NOMO-1 treated with dmso at 0.1 percent for 144 hours (cell line): ENCODE data around the gene BTNL9.
"Not testable (repeated sequence)": the region's sequence is repeated elsewhere in the genome, so short reads cannot be mapped to it uniquely, and the experiment has no call there.

Source experiments
- DNase-seq: peaks from one replicate; lab custom pipeline; 2025; ENCODE audit not compliant: unreplicated experiment; lab: John Stamatoyannopoulos, UW

The BTNL9 gene

DNA sequence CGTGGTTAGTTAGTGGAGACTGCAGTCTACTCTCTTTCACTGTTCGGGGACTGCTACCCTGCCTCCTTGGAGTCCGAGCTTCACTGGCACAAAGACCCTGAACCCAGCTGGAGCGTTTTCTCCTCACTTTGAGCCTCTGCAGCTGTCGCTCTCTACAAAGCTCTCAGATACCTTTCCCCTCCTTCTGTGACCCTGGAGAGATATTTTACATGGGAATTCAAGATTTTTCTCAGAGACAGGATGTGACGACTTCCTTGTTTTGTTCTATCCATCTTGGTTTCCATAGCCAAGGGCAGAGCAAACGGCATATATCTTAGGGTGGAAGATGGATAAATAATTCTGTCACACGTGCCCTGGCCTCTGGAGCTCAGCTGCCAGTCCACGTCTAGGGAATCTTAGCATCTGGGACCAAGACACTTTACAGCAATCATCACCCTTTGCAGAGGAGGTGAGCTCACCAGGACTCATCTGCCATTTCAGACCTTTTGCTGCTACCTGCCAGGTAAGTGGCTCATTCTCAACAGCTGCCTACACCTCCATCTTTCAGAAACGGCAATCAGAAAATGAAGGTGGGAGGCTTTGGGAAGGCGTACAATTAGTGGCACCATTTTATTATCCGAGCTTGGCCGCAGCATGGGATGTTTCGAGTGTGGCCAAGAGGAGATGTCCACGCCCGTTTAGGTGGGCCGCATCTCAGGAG lies at the start of gene BTNL9:
BTNL9 (plus strand) TSS at position 336 of the 700 bp plus-strand sequence. CDS start 5,224 bp downstream, outside the sequence.
- no peak for DNase-seq

- no peak for DNase-seq
Measured at GRCh38 chr5:180990882-180991242, 49.2 kb upstream of the BTNL9 start.

GRCh38 chr5:181001947-181002346 lies 38.1 kb upstream of the BTNL9 start:
- DNase-seq: no peak

DNA sequence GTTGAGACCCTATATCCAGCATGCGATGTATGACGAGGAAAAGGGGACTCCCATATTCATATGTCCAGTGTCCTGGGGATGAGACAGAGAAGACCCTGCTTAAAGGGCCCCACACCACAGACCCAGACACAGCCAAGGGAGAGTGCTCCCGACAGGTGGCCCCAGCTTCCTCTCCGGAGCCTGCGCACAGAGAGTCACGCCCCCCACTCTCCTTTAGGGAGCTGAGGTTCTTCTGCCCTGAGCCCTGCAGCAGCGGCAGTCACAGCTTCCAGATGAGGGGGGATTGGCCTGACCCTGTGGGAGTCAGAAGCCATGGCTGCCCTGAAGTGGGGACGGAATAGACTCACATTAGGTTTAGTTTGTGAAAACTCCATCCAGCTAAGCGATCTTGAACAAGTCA lies 34.3 kb upstream of the BTNL9 start:
- no peak for DNase-seq

GRCh38 chr5:181008136-181008535 lies 31.9 kb upstream of the BTNL9 start:
- DNase-seq: no peak

DNA sequence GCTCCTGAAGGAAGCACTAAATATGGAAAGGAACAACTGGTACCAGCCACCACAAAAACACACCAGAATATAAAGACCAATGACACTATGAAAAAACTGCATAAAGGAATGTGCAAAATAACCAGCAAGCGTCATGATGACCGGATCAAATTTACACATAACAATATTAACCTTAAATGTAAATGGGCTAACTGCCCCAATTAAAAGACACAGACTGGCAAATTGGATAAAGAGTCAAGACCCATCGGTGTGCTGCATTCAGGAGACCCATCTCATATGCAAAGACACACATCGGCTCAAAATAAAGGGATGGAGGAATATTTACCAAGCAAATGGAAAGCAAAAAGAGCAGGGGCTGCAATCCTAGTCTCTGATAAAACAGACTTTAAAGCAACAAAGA lies 30.0 kb upstream of the BTNL9 start:
- DNase-seq: not testable (repeated sequence)

- DNase-seq: not testable (repeated sequence)
Measured at GRCh38 chr5:181014654-181015053, 25.4 kb upstream of the BTNL9 start.

GRCh38 chr5:181017448-181017847 lies 22.6 kb upstream of the BTNL9 start:
- DNase-seq: not testable (repeated sequence)

DNA sequence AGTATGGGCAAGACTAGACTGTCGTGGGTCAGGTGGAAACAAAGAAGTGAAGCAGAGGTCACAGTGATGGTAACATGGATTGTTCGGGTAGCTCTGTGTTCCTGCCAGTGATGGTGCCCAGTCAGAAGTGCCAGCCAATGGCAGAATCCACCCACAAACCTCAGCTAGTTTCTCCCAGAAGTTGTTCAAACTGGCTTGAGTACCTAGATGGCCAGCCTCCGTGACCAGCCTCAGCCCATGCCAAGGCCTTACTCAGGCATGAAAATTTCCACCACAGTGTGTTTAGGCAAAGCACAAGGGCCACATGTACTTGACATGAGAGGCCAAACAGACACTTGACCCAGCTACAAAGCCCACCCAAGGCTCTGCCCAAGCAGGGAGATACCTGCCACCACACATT lies 19.4 kb upstream of the BTNL9 start:
- DNase-seq: no peak

DNA sequence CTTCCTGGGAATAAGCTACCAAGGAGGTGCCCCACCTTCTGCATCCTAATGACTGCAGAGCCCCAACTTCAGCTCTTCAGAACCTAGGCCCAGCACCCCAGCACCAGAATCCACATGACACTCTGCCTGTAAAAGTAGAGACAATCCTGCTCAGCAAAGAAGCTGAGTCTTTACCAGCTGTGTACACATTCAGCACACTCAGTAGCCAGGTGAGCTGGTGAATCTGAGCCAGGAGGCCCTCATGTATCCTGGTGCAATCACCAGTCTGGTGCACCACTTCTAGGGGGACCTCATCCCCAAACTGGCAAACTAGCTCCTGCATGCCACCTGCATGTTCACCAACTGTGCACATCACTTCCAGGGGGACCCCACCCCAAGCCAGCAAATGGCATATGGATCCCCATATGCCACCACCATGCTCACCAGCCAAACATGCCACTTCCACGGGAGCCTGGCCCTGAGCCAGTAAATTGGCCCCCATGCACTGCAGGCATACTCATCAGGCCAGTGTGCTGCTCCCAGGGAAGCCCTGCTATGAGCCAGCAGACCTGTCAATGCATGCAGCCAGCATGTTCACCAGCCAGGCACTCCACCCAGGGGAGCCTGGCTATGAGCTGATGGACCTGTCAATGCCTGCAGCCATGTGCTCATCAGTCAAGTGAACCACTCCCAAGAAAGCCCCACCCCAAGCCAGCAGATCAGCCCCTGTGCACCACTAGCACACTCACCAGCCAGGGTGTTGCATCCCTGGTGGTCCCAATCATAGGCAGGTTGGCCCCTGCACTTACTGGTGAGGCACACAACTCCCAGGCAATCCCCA lies 15.6 kb upstream of the BTNL9 start:
- DNase-seq: no peak

DNA sequence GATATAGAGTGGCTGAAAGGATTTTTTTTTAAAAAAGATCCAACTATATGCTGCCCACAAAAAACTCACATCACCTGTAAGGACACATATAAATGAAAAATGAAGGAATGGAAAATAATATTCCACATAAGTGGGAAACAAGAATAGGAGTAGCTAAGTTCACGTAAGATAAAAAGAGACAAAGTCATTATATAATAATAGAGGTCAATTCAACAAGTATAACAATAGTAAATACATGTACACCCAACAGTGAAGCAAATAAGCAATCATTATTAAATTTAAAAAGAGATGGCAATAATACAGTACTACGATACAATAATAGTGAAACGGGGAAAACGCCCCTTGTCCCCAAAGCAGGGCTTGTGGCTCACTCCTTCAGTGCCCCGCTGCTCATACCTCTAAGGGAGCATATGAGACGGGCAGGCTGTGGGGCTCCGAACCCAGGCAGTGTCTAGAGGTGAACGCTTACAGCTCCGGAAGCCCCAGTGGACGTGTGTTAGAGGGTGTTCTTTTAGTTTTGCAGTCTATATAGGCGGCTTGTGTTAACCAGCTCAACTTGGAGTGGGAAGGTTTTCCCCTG lies 12.5 kb upstream of the BTNL9 start:
- DNase-seq: no peak

DNA sequence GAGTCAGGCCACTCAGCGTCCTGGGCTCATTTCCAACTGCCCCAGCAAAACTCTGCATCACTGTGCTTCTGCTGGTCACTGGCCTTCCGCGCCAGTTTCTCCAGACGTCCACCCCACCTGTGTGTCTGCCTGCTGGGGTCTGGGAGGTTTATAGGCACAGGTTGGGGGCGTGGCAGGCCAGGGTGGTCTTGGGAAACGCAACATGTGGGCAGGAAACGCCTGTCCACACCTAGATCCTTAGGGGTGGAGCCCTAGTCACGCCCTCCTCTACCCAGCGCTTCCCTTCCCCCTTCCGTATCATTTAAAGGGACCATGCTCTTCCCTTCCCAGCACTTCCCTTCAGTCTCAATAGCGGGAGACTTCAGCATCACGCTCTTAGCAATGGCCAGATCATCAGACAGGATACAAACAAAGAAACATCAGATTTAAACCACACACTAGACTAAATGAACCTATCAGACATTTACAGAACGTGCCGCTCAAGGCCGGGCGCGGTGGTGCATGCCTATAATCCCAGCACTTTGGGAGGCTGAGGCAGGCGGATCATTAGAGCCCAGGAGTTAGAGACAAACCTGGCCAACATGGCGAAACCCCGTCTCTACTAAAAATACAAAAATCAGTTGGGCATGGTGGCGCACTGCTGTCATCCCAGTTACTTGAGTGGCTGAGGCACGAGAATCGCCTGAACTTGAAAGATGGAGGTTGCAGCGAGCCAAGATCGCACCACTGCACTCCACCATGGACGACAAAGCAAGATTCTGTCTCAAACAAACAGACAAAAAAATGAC lies 11.8 kb upstream of the BTNL9 start:
- DNase-seq: no peak

DNA sequence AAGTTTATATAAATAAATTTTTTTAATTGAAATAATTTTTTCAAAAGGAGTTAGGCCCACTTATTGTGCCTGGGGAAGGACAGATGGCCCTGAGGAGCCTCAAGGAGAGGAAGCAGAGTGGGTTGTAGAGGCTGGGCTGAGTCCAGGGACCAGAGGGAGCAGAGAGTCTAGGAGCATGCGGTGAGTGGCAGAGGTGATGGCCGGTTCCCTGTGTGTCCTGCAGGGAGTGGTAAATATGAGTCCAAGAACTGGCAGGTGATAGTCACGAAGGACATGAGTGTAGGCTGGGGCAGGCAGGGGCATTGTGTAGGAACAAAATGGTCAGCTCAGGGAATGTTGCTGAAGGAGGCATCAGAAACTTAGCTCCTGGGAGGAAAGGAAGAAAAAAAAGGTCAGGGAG lies 8.3 kb upstream of the BTNL9 start:
- no peak for DNase-seq

DNA sequence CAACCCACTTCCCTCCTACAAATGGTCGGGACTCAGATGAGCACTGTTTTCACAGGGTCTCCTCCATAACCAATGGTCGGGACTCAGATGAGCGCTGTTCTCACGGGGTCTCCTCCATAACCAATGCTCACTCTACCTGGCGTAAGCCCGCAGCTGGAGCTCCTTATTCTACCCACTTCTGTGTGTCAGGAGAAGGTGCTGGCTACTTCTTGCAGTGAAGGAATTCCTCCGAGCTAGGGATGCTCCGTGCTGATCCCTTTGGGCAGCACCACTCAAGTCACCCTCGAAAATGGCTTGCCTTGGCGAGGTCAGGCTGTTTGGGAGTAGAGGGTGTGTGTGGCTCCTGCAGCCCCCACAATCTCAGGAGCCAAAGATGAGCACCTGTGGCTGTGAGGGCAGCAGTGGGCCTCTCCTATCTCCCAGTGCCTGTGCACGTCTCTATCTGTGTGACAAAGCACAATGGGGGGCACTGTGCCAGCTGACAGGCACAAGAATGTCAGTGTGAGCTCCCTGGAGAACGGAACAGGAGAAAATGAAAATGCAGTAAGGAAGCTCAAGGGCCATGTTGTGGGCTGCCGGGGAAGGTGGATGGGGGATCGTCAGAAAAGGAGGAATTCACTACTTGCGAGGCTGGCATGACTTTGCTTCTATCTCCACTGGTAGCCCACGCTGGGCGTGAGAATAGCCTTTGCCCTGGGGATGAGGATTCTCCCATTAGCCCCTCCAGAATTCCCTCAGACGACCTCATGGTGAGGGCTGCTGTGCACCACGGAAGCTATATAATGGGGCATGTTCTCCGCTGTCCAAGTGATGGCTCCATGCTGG lies 3.9 kb upstream of the BTNL9 start:
- DNase-seq: no peak

GRCh38 chr5:181036816-181037364 lies 3.2 kb upstream of the BTNL9 start:
- DNase-seq: no peak

DNA sequence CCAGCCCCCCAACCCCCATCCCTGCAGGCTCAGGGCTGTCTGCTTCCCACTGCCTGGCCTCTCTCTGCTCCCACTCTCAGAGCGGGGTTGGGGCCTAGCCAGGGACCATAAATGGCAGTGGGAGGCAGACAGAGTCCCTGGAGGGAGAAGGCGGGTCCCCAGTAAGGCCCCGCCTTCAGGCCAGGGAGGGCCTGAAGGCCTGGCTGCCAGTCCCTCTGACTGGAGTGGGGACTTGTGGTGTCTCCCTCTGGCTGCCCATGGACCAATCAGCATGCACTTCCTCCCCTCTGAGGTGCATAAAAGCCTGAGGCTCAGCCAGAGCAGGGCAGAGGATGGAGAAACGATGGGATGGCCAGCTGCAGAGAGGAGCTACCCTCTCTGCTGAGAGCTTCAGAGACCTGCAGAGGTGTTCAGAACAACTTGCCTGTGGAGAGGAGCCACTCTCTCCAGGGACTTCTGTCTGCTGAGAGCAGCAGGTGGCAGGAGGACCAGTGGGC lies 2.7 kb upstream of the BTNL9 start:
- DNase-seq: no peak

DNA sequence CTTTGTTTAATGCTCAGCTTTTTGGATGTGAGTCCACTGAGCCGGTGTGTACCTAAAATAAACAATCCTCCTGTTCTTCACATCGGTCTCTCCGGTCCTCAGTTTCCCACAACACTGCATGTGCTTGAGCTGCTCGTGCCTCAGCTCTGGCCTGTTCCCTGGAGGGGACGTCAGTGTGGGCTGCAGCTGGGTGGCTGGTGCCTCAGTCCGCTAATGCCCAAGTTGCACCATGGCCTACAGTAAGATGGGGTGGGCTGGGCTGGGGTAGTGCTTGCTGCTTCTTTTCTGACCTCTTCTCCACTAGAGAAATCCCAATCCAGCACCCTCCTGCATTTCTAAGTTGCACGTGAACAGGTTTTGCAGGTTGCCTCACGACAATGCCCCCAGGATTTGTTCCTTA lies 595 bp upstream of the BTNL9 start:
- no peak for DNase-seq

DNA sequence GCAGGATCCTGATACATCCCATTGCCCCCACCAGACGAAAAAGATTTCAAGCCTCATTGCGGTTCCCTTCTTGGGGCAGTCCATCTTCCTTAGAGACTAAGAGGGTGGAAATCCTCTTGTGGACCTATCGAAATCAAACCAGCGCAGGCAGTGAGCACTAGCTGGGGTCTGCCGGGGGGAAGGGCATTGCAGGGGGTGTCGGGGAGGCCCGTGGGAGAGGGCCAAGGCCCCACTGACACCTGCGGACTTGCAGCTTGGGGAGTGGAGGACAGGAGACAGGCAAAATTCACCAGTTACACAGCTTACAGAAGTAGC lies 522 bp downstream of the BTNL9 start:
- no peak for DNase-seq

DNA sequence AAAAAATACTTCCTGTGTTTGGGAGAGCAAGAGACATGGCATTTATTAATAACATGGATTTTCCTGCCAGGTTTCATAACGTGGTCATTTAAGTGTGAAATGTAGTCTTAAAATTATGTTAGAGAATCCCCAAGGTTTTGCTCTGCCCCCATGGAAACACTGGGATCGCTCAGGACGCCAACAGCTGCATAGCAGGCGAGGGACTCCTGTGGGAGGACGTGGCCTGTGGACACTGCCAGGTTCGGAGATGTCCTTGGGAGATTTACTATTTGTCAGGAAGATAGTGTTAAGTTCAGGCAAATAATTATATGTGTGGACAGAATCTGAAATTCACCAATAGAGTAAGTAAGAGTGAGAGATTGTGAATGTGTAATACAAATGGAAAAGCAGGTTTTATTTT lies 977 bp downstream of the BTNL9 start:
- no peak for DNase-seq

DNA sequence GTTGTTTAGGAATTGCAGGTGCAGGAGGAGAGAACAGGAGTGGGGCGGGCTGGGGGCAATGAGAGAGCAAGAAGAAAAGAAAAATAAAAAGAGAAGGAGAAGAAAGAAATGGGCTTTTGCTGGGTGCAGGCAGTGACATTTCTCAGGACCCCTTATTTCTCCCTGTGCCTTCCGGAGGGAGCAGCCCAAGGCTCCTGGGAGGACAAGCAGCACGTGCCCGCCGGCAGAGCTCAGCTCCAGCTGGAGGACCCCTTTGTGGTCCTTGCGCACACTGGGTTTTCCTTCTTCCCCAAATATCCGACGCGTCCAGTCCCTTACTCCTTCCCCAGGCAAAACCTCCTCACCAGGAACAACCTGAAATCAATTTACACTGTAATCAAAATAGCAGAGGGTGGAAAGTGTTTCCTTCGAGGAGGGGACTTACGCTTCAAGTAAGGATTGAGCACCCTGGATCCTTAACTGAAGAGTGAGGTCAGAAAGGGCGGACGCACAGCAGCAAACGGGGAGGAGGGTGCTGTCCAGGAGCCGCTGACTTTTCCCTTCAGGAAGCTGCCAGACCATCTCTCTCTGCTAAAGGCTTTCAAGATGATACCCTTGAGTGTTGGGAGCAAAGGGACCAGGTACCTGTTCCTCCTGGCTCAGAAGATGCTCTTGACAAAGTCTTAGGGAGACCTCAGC lies 2.1 kb downstream of the BTNL9 start:
- no peak for DNase-seq
